Brain pericyte (primary cell): ENCODE results near the gene DDX11.
"Not testable (repeated sequence)": the region's sequence is repeated elsewhere in the genome, so short reads cannot be mapped to it uniquely, and the experiment has no call there.

ENCODE experiments used
- DNase-seq: peaks from one replicate; pipeline ENCODE4 v3.0.0-alpha.2; 2012; ENCODE audit warnings: low read depth, low spot score

Gene DDX11

DNA sequence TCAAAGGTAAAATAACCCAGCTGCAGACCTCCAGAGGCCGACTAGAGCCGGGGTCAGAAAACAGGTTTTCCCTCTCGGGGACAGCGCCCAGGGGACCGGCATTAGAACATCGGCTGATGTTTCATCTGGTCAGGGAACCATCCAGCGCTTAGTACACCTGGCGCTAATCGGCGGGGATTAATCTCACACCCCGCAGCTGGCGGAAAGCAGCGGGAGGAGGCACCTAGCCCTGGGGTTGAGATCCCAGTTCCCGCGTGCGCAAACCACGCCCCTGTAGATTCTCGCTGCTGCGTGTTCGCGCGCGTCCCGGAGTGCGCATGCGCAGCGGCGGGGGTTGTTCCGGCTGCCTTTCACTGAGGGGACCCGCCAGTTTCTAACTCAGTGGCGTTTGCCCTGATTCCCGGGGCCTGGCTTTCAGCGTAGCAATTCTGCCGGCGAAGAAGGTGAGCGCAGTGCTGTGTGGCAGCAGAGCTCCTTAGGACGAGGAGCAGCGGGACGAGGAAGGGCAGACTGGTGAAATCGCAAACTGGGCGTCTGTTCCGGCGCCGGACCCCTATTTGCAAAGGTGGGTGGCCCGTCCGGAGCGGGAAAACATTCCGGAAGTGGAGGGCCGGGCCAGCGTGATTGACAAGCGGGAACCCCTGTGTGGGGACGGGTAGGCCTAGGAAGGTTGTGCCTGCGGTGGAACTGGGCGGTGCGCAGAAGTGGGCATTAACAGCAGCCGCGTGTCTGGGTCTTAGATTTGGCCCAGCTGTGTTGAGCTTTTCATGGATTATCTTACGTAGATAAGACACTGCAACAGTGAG is at the start of gene DDX11:
Gene DDX11 (plus strand): TSS at position 334 of the 806 bp plus-strand sequence. CDS start 4,534 bp downstream, outside the sequence.
- DNase-seq = peak; percentile 67

DNA sequence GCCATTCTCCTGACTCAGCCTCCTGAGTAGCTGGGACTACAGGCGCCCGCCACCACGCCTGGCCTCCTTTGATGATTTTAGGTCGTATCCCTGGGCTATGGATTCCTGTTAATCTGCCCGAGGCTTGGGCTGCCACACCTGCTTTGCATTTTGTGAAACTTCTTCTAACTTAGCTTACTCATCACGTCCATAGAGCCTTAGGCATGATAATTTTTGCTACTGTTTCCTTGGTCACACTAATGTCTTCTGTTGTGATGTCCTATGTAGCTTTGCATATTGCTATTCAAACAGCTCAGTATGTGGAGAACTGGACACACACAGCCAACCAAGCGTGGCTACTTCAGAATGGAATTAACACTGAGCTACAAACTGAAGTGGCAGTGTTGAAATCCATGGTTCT is 47.5 kb upstream of the DDX11 start:
- DNase-seq = no peak

DNA sequence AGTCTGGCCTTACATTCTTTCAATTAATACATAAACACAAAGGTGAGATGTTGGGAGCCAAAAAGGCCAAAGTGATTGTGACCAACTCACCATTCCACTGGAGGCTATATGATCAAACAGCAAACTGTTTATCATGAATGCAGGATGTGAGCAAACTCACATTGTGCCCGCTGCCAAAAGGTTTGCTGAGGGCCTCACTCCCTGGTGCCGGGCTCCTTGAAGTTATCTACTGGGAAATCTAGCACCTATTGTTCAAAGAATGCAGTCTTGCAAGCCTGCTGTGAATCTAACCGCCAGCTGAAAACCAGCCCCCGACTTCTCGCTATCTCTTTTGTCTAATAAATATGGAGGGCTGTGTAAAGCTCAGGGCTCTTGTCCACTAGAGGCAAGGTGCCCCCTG is 46.7 kb upstream of the DDX11 start:
- not testable (repeated sequence) for DNase-seq

DNA sequence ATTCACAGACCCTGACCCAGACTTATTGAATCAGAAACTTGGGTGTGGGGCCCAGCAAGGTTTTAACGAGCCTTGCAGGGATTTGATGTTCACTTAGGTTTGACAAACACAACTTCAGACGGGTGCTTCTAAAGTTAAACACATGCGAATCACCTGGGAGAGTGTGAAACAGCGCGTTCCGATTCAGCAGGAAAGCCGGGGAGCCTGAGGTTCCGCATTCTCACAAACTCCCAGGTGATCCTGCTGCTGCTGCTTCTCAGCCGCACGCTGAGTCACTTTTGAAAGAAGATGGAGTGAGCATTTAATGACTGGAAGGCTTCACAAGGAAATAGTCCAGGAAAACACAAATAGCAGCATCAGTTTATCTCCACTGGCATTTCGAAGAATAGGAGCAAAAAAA is 44.2 kb upstream of the DDX11 start:
- no peak for DNase-seq

DNA sequence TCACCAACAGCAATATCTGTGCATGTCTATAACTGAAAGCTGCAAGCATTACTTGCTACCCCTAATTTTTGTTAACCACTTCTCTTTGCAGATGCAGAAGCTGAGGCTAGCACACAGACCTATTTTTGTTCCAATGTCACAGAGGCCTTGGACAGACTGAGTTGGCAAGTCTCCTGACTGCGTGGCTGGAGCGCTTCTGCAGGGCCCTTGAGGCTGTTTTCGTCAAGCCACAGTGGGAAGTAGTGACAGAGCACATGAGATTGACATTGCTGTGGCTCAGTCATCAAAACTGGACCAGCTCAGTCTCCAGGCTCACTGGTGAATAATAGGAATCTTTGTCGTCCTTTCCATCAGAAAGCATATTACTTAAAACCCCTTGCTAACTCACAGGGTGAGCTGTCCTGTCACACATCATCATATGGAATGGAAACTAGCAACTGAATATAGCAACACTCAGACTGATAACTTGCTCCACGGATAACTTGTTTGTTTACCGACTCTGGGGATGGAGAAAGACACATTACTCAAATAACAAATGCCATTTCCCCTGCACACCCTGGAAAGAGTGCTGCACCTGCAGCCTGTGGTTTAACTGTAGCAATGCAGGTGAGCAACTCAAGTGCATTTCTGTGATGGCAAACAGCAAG is 43.6 kb upstream of the DDX11 start:
- DNase-seq = no peak

DNA sequence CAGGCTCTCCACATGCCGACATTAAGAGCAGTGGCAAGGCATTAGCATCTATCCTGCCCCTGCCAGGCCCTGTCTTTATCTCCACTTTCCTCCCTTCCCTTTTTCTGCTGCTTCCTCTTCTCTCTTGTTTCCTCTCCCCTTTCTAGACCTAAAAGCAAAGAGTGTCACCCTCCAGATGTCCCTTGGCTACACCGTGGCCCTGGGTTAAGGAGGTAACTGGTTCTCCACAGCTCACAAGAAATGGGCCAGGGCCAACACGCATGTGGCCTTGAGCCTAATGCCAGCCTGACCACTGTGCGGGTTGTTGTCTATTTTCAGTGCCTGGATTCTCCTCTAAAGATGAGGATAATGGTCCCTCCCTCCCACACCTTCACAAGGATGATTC is 41.7 kb upstream of the DDX11 start:
- no peak for DNase-seq

DNA sequence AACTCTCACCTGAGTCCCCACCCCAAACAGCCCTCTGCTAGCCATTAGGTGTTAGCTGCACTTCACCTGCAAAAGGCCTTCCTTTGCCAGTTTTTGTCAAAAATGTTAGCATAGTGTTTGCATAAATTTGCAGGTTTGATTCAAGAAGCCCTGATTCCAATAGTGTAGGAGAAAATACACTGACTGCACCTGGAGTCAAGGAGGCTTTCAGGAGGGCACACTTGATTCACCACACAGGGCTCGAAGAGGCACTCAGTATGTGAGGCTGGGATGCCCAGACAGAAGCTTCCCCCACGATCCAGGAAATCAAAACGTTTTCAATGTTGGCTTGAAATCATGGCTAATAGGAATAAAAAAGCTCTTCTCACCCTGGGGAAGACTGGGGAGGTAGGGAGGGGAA is 40.5 kb upstream of the DDX11 start:
- DNase-seq = no peak

DNA sequence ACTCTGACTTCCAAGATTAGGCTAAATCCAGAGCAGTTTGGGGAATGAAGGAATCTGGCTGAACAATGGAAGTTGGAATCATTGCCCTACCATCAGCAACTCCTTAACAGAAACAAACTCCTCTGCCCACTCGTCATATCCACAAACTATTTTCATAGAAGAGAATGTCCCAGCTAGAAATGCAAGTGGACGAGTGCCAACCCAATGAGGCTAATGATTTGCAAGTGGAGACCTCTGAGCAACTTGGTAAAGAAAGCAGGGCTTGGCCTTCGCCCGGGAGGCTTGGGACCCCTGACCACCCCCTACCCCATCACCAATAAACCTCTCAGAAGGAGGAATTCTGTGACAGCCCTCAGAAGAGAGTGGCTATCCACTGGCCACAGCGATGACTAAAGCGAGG is 40.0 kb upstream of the DDX11 start:
- DNase-seq = no peak

DNA sequence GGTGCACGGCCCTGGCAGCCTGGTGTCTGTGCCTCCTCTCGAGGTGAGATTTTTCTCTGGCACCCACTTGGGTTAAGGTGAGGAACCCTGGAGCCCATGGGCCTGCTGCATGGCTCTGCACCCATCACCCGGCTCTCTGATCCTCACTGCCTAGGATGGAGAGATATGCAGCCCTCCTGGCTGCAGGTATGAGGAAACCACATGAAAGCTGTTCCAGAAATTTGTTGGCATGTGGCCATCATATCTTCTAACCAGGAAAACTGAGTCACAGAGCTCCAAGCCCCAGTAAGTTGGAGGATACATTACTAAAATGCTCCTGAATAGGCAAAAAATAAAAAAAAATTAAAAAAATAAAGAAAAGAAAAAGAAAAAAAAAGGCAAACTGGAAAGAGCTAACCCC is 39.3 kb upstream of the DDX11 start:
- no peak for DNase-seq

DNA sequence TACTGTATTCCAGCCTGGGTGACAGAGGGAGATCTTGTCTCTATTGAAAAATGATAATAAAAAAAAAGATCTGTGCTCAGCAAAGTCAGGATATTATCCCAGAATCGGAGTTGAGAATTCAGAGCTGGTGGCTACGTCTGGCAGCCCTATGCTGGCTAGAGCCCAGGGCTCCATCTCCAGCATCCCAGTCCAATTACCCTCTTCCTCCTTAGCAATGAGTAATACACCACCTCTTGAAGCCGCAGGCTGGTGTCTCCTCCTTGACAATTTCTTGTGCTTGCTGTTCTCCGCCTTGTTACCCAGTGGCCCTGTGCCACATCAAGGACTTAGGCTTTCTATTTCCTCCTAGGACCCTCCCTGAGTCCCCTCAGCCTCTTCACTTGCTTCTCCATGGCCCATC is 38.4 kb upstream of the DDX11 start:
- DNase-seq = no peak

DNA sequence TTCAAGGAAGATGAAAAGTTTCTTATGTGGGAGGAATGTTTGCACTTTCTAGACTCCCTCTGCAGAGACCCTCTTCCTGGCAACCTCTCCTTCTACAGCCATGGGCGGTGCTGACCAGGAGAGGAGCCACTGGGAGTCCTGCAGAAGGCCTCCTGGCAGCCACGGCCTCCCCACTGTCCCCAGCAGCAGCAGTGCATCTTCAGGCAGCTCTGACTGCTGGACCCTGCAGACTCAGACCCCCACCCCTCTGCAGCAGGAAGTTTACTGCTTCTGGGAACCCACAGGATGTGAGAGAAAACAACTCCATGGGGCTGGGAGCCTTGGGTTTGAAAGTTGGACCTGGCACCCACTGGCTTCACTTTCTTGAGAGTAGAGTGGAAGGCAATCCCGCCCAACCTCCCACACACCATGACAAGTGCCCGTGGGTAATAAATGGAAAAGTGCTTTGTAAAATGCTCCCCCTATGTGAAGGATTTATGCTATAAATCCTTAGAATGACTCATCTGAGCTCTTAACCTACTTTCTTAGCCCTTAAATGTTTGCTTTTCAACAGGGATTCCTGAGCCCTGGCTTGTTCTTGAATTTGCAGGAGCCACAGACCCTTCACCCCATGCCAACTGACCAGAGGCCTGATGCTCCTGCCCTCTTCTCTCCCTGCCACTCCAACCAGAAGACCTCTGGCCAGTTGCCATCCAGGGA is 37.5 kb upstream of the DDX11 start:
- DNase-seq = no peak

DNA sequence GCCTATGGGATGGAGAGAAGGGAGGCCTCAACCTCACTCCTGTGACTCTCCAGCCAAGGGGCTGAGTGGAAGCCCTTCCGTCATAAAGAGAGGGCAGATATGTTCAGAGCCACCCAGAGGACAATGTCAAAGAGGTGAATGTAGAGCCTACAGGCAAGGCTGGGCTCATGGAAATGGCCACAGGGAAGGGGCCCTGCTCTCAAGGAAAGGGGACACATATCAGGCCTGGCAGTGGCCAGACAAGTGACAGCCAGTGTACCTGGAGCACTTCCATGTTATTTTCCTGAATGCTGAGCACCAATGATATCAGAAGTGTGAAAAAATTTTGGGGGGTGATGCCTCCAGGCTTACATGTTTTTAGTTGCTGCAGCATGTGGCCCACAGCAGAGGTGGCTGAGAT is 36.6 kb upstream of the DDX11 start:
- no peak for DNase-seq

DNA sequence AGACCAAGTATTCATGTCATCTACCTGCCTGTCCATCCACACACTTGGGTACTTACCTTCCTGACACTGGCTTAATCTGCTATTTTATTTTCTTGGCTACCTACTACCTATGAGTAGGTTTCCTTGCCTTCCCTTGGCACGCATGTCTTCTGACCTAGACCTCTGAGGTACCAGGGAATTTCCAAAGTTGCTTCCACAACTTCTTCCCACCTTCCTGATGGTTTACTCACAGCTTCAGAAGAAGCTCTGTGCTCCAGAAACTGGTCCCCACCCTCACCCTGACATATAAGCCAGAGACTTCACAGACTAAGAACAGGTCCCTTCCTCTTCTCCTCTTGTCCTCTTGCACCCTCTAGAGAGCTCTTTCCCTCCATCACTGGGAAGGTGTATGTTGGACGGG is 35.7 kb upstream of the DDX11 start:
- DNase-seq = no peak

DNA sequence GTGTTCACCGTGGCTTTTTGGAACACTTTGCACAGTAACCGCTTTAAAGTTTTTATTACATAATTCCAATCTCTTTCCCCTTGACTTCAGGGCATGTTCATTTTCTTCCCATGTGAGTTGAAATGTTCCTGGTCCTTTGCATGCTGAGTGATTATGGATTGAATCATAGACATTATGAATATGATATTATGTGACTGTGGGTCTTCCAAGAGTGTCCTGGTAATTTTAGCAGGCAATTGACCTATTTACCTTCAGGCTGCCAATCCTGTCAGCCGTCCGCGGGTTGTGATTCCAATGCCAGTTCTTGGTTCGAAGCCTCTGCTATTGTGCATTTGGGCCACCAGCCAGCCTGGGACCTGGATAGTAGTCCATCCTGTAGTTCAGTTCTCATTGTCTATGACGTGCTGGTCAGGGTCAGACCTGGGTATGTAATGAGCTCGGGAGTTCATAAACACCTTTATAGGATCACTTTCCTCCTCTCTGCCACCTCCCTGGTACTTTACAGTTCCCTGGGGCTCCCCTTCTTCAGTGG is 32.6 kb upstream of the DDX11 start:
- DNase-seq = no peak

DNA sequence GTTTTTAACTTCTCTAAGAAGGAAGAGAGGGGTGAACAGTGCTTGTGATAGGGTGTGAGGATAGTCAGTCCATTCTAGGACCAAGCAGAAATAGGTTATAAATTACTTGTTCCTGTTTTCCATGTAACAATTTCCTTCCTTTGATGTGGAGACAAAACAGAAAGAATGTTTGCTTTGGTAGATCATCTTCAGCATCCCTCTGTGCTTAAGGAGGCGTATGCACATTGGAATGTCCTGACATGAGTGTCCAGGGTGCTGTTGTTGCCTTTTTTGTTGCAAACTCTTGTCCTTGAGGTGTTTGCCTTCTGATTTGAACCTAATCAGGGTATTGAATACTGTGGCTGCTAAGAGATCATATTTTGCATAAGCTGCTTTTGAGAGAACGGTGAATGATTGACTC is 23.5 kb upstream of the DDX11 start:
- DNase-seq = not testable (repeated sequence)

DNA sequence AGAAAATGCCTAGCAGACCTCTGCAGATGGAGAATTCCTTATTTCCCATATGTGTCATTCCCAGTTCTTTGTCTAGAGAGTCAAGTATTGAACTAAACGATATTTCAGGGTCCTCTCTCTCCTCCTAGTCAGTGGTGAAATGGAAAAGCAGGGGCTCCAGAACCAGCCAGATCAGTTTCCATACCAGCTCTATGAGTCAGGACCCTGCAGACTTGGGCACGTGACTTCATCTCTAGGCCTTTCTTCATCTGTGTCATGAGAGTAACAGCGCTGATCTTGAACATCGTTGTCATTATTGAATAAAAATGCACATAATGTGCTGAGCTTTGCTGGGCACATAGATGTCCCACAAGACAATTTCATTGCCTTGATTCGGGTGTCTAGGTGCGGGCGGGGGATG is 23.1 kb upstream of the DDX11 start:
- DNase-seq = not testable (repeated sequence)

DNA sequence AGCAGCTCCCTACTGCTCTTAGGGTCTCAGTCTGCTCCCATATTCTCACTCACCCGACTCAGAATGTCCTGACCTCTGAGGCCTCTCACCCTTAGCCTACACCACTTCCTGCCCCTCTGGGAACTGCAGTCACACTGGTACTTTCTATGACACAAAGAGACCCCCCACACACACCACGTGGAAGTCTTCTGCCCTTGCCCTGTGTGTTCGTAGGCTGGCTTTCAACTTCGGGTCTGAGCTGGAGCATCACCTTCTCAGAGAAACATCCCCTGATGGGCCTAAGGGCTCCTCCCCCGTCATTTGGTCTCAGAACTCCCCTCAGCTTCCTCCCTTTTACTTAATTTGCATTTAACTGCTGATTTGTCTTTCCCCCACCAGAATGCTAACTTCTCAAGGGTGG is 22.0 kb upstream of the DDX11 start:
- DNase-seq = not testable (repeated sequence)

DNA sequence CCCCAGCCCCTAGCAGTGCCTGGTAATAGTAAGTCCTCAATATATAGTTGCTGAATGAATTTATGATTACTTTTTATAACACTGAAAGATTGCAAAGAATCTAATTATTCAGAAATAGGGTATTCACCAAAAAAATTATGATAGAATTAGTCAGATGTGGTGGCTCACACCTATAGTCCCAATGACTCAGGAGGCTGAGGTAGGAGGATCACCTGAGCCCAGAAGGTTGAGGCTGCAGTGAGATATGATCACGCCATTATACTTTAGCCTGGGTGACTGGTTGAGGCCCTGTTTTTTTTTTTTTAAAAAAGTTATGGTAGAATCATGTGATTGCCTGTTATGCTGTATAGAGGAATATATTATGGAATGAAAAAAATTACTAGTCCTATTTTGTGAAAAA is 21.5 kb upstream of the DDX11 start:
- DNase-seq = not testable (repeated sequence)

DNA sequence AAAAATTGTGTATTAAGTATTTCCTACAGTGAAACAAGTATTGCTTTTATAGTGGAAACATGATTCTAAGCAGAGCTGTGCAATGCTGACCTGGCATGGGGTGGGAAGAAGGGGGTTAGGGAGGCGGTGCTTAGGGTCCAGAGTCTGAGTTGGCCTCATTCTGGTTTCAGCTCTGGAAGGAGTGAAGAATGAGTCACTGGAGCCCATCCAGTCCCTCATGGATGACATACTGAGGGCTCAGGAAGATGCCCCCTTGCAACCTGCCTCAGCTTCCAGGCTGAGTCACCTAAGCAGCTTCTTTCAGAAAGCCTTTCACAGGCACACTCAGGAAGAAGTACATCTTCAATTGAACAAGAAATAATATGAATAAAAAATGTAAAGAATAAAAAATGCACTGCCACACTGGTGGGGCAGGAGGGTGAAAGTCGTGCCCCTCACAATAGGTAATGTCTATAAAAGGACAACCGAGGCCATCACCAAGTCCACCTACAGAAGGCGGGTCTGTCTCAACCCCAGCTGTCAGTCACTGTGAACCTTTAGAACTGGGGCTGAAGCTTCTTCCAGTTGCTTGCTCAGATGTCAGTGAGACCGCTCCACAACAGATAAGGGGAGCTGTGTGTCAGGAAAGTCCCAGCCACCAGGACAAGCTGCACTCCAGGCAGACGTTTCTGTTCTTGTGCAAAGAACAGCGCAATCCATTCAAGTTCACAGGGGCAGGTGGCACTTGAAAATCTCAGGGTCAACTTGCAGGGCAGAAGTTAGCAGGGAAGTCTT is 20.8 kb upstream of the DDX11 start:
- DNase-seq = peak; percentile 10

DNA sequence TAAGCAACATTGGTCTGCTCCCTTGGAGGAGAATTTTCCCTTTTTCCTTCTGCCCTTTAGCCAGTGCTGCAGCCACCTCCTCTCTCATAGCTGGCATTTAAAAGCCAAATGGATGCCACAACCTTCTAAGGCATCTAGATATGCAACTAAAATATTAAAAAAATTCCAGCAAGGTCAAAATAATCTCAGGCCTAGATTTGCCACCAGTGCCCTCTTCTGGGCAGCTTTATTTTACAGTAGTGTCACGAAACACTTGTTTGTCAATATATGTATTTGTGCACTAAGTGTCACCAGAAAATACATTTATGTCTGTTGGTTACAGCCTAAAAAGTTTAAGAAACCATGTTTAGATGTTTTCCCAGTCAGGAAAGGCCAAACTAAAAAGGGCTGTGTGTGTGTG is 19.7 kb upstream of the DDX11 start:
- not testable (repeated sequence) for DNase-seq

DNA sequence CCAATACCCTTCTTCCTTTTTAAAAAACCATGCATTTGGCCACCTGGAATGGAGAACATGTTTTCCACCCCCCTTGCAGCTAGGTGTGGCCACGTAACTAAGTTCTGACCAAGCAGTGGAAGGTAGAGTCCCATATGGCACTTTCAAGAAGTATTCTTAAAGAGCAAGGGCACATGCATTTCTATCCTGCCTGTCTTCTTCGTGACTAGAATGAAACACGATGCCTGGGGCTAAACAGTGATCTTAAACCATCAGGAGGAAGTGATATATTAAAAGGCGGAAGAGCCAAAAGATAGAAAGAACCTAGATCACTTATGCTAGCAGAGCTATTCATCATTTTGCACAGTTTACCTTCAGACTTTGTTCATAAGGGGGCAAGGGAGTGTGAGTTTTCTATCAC is 16.0 kb upstream of the DDX11 start:
- no peak for DNase-seq

DNA sequence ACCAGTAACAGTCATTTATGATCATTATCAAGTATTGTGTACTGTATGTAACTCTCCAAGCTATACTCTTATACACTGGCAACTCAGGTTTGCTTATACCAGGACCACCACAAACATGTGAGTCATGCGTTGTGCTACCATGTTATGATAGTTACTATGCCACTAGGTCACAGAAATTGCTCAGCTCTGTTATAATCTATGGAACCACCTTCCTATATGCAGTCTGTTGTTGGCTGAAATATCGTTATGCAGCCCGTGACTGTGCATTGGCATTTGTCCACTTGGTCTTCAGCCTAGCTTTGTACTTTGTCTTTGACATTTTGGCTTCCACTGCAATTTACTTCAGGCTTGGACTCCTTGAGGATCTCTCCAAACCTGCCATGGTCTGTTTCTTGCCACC is 7.5 kb upstream of the DDX11 start:
- DNase-seq = not testable (repeated sequence)
